SU-DHL-6 (cell line): ENCODE results near the gene GRIK3.

Source experiments
- H2AFZ ChIP-seq: fragments of 200-600 bp; sonication (generic); 2 replicates; pipeline ENCODE4 v1.6.1; 2014; ENCODE audit warnings: low read depth, mild to moderate bottlenecking, moderate library complexity, mixed read lengths, antibody characterized with exemption, low read length; ENCODE audit not compliant: severe bottlenecking
- H3F3A ChIP-seq: fragments of 200-600 bp; shearing (Covaris generic); 2 replicates; pipeline ENCODE4 v1.6.0; 2016; ENCODE audit warnings: antibody characterized with exemption, mild to moderate bottlenecking; ENCODE audit not compliant: insufficient read depth
- H3K27ac ChIP-seq: fragments of 200-600 bp; sonication (generic); 2 replicates; pipeline ENCODE4 v1.5.1; 2016; ENCODE audit warnings: low read depth, mild to moderate bottlenecking, low read length, moderate library complexity, mixed read lengths
- H3K27me3 ChIP-seq: fragments of 200-600 bp; sonication (generic), shearing (Covaris generic); 2 replicates; pipeline ENCODE4 v1.6.0; 2014; ENCODE audit warnings: mild to moderate bottlenecking, low read length
- H3K36me3 ChIP-seq: fragments of 200-600 bp; sonication (generic); 2 replicates; pipeline ENCODE4 v1.6.1; 2014; ENCODE audit warnings: mild to moderate bottlenecking, low read length, mixed read lengths
- H3K4me2 ChIP-seq: fragments of 300-600, 200-600 bp; shearing (Covaris generic), sonication (generic); 2 replicates; pipeline ENCODE4 v1.6.0; 2014; ENCODE audit warnings: low read length, low read depth, mild to moderate bottlenecking; ENCODE audit not compliant: poor library complexity, severe bottlenecking
- H3K4me3 ChIP-seq: fragments of 200-600 bp; sonication (generic); 2 replicates; pipeline ENCODE4 v1.5.1; 2014; ENCODE audit warnings: antibody characterized with exemption, low read length, mild to moderate bottlenecking, mixed read lengths; ENCODE audit not compliant: insufficient read depth, poor library complexity, severe bottlenecking
- H3K79me2 ChIP-seq: fragments of 200-600 bp; sonication (generic); 2 replicates; pipeline ENCODE4 v1.6.1; 2014; ENCODE audit warnings: mild to moderate bottlenecking, low read length, moderate library complexity; ENCODE audit not compliant: insufficient read depth
- H3K9ac ChIP-seq: fragments of 200-600 bp; sonication (generic); 2 replicates; pipeline ENCODE4 v1.7.0; 2014; ENCODE audit warnings: mild to moderate bottlenecking, low read length
- H3K9me2 ChIP-seq: fragments of 200-600 bp; sonication (generic); replicated peaks from 2 replicates; pipeline ENCODE4 v1.6.1; 2014; ENCODE audit warnings: low read length; ENCODE audit not compliant: insufficient read depth
- H3K9me3 ChIP-seq: fragments of 200-600 bp; sonication (generic); 2 replicates; pipeline ENCODE4 v1.6.1; 2014; ENCODE audit warnings: low read length, mixed read lengths; ENCODE audit not compliant: insufficient read depth
- H4K20me1 ChIP-seq: fragments of 200-600 bp; sonication (generic); 2 replicates; pipeline ENCODE4 v1.6.1; 2014; ENCODE audit warnings: low read depth, mild to moderate bottlenecking, antibody characterized with exemption, low read length, moderate library complexity, mixed read lengths
- CTCF ChIP-seq: fragments of 200-600 bp; sonication (generic); IDR thresholded peaks from one replicate; pipeline ENCODE4 v1.5.1; 2017; ENCODE audit warnings: antibody characterized with exemption, mild to moderate bottlenecking, low read length, moderate library complexity; ENCODE audit not compliant: insufficient read depth, poor library complexity, severe bottlenecking
- EZH2phosphoT487 ChIP-seq: fragments of 200-600 bp; sonication (generic), shearing (Covaris generic); conservative IDR thresholded peaks from 2 replicates; pipeline ENCODE4 v1.6.1; 2018; ENCODE audit warnings: mild to moderate bottlenecking, antibody characterized with exemption, low read length, moderate library complexity, mixed read lengths

Gene GRIK3

GRCh38 chr1:36852586-36852985 is 181.7 kb downstream of the GRIK3 start:
- Histone ChIP-seq H3K36me3 (no peaks in the 10 kb centered on the region), H3K79me2 (no peaks in the 10 kb centered on the region), H3K4me3 (no peak overlapping the region), H3K27me3 (no peaks in the 10 kb centered on the region), H3K9me3 (no peaks in the 10 kb centered on the region), H4K20me1 (no peaks in the 10 kb centered on the region), H3F3A (no peaks in the 10 kb centered on the region), H3K4me2 (no peak overlapping the region), H3K9ac (no peak overlapping the region), H3K9me2 (no peaks in the 10 kb centered on the region), H2AFZ (no peak overlapping the region), H3K27ac (no peak overlapping the region)
- TF ChIP-seq CTCF (no peak), EZH2phosphoT487 (no peak)

DNA sequence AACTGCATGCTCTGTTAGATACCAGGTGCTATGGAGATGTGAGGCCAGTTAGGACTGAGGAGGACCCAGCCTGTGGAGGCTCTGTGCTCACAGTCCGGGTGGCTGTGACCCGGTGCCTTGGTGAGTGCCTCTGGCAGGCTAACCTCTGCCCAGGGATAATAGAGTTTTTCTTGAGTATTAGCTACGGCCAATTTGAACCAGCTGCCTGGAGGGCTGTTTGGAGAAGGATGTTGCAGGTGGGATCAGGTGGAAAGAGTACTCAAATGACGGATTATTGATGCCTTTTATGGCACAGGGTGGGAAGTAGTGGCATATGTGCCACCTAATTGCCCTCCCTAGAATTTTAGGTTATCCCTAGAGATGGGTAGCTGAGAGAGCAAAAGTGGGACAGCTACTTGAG is 182.7 kb downstream of the GRIK3 start:
- no peaks in the 10 kb centered on the region for H3K27me3 ChIP-seq
- H4K20me1 ChIP-seq: no peaks in the 10 kb centered on the region
- no peaks in the 10 kb centered on the region for H3F3A ChIP-seq
- H3K4me3 ChIP-seq: no peak overlapping the region
- no peaks in the 10 kb centered on the region for H3K9me3 ChIP-seq
- TF ChIP-seq EZH2phosphoT487 (no peak), CTCF (no peak)
- H3K9me2 ChIP-seq: no peaks in the 10 kb centered on the region
- H3K36me3 ChIP-seq: no peaks in the 10 kb centered on the region
- H3K79me2 ChIP-seq: no peaks in the 10 kb centered on the region
- no peak overlapping the region for H3K27ac ChIP-seq
- H3K9ac ChIP-seq: no peak overlapping the region
- no peak overlapping the region for H3K4me2 ChIP-seq
- no peak overlapping the region for H2AFZ ChIP-seq

DNA sequence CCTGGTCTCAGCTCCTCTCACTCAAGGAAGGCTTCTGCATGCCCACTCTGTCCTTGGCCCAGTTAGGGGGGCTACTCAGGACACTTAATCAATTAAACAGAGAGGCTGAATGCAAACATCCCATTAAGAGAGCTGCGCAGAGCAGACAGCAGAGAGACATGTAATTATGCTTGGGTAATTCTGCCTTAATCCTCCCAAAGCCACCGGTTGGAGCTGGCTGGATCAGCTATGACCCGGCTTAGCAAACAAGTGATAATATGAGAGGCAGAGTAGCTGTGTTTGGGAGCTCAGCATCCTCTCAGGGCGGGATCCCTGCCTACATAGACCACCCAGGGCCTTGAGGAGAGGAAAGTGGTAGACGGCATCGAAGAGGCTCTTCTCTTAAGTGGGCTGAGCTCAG is 183.2 kb downstream of the GRIK3 start:
- no peaks in the 10 kb centered on the region for H3K27me3 ChIP-seq
- no peak overlapping the region for H3K4me3 ChIP-seq
- no peaks in the 10 kb centered on the region for H3F3A ChIP-seq
- H2AFZ ChIP-seq: no peak overlapping the region
- H3K36me3 ChIP-seq: no peaks in the 10 kb centered on the region
- no peaks in the 10 kb centered on the region for H3K79me2 ChIP-seq
- H3K9me3 ChIP-seq: no peaks in the 10 kb centered on the region
- H4K20me1 ChIP-seq: no peaks in the 10 kb centered on the region
- no peak for TF ChIP-seq EZH2phosphoT487
- no peak for TF ChIP-seq CTCF
- H3K4me2 ChIP-seq: no peak overlapping the region
- no peaks in the 10 kb centered on the region for H3K9me2 ChIP-seq
- H3K9ac ChIP-seq: no peak overlapping the region
- H3K27ac ChIP-seq: no peak overlapping the region

- Histone ChIP-seq H3K79me2 (no peaks in the 10 kb centered on the region), H2AFZ (no peak overlapping the region), H3K9me2 (no peaks in the 10 kb centered on the region), H4K20me1 (no peaks in the 10 kb centered on the region), H3K4me3 (no peak overlapping the region), H3K9me3 (no peaks in the 10 kb centered on the region), H3K27me3 (no peaks in the 10 kb centered on the region), H3K9ac (no peak overlapping the region), H3F3A (no peaks in the 10 kb centered on the region), H3K36me3 (no peaks in the 10 kb centered on the region), H3K4me2 (no peak overlapping the region), H3K27ac (no peak overlapping the region)
- TF ChIP-seq CTCF (no peak), EZH2phosphoT487 (no peak)
Measured at GRCh38 chr1:36849956-36850355, 184.4 kb downstream of the GRIK3 start.
